NCI-H146 treated with DMSO at 0.1 percent for 48 hours (cell line): ENCODE data around the gene FHIT.
"Not testable (repeated sequence)": the region's sequence is repeated elsewhere in the genome, so short reads cannot be mapped to it uniquely, and the experiment has no call there.

Experiments used
- DNase-seq: peaks from one replicate; lab custom pipeline; 2025; ENCODE audit not compliant: unreplicated experiment; lab: John Stamatoyannopoulos, UW

Gene FHIT

DNA sequence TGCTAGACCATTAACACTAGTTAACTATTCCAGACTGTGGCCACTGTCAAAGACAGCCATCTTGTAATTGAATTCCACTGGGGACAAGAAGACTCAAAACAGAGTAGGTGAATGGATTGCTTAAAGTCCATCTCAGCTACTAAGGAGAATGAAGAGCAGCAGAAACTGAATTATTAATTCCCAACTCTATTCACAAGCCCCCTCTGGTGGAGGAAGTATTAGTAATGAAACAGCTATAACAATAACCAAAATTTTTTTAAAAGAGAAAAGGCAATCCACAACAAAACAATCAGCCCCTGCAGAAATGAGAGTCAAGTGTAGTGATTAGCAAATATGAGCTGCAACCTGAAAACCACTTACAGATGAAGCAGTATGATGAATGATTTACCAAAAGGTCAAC lies 302.8 kb downstream of the FHIT start:
- DNase-seq, result no peak

DNA sequence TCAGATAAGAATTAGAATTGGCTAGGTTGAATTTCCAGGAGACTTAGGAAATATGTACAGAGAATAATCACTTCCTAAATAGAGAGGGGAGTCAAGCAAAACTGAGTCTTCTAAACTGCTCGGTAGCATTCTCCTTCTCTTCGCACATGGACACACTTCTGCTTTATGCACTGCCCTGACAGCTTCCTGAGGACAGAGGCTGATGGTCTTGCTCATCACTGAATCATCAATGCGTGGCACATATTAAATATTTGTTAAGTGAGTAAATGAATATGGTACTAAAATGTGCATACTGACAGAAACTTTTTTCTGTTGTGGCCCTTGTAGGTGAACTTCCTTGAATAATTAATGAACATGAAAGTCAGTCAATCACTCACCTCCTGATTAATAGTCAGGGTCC lies 315.5 kb downstream of the FHIT start:
- DNase-seq, result no peak

DNA sequence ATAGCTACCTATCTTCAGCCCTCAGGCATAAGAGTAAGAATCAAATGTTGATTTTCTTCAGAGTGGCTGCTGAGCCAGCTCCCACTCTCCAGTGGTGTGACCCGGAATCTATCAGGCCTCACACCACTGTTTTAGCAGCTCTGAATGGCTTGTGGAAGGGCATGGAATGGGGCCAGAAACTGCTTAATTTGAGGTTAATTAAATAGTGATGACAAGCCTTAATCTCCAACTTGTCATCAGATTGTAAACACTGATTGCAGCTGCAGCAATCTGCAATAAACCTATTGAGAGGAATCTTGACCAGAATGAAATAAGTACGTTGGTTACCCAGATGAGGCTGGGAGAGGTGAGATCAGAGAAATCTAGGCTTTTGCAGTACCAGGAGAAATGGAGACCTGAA lies 317.4 kb downstream of the FHIT start:
- peak; percentile 25 for DNase-seq

DNA sequence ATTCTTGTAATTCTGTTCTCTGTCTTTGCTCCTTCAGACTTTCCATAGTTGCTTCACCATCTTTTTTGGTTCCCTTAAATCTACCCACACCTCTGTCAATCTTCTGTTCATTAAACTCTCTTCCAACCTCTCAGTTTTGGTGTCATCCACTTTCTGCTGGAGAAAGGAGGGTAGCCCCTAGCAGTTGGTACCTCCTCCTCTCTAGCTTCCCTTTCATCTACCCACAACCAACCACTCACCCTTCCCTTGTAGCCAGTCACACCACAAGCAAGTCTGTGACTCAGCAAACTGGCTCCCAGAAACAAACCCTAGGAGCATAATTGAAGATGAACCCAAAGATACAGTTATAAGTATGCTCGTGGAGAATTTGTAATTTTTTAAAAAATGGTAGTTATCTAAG lies 318.6 kb downstream of the FHIT start:
- DNase-seq, result no peak

DNA sequence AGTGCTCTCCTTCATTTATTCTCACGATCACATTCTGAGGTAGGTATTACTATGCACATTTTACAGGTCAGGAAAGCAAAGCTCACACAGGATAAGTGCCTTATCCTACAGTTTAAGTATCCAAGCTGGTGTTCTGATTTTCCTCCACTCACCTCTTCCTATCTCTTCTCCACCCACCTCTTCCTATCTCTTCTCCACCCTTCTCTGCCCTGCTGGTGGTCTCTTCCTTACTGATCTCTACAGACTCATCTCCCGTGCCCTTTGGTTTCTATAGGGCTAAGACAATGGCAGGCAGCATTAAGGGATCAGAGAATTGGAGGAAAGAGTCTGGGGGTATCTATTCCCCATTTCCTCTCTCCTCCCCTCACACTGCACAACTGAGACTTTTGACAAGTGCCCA lies 319.1 kb downstream of the FHIT start:
- DNase-seq, result no peak

DNA sequence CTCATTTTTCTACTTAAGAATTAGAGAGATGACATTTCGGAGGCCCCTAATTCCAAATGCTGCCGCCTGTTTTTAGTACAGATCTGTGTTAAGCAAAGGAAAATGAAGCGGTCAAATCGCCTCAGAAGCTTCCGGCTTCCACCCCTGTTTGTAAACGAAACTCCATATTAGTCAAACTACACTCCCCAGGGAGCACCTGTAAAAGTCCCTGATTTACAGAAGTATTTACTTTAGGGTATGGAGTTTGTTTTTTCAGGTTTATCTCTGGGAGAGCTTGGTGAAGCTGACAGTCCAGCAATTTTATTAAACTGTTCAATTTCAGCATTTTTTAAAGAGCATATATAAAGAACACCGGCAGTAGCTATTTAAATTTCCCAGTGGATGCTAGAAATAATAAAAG lies 319.8 kb downstream of the FHIT start:
- peak; percentile 7 for DNase-seq

DNA sequence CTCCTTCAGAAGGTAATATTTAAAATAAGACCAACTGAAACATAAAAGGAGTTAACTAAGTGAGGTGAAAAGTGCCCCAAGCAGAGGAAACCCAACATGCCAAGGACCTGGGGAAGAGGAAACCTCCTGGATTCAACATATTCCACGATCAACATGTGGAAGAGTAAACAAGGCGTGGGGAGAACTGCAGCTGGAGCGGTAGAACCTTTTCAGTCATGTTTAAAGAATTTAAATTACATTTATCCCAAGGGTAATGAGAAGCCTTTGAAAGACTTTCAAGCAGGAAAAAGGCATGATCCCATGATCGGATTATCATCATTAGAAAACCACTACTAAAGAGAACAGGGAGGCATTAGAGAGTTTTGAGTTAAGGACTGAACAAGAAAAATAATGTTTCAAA lies 330.7 kb downstream of the FHIT start:
- DNase-seq, result no peak

DNA sequence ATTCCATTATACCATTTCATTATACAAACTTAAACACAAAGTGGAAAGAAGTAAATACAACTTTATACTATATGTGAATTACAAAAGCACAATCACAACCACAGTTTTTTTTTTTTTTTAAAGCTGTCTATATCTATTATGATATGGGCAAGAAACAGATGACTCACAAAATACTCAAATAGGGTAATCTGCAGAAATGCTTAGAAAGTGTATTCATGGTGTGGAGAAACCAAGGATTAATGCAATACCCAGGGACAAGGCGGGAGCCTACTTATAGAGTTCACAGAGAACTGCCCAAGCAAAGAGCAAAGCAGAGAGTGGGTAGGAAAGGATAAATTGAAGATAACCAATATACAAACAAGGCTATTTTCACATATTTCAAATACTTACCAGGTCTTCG lies 332.0 kb downstream of the FHIT start:
- DNase-seq, result no peak

DNA sequence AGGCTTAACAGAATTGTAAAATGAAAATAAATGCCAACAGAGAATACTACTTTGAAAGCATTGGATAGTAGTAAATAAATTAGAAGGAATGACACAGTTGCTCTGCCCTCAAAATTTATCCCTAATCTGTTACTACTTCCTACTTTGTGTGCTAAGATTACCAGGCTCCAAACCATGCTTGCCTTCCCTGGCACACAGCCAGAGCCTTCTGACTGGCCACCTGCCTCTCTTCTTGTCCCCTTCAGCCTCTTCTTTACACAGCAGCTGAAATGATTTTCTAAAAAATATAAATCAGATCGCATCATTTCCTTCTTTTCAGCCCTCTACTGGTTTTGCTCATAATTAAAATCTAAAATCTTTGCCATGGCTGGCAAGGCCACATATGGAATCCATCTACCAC lies 334.1 kb downstream of the FHIT start:
- no peak for DNase-seq

DNA sequence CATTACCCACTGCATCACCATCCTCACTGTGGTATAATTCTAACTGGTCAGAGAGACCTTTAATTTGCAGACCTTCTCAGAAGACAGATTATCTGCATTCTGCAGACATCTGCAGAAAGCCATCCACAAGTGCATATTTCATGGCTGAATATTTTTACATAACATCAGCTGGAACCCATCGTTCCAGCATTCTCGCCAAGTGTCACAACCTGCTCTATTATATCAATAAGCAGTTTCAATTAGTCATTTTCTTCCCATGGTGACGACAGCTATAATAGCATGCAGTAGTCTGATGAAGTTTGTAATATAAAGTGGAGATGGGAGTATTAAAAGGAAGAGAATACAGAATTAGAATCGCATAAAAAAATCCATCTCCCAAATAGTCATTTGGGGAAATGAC lies 334.7 kb downstream of the FHIT start:
- no peak for DNase-seq

DNA sequence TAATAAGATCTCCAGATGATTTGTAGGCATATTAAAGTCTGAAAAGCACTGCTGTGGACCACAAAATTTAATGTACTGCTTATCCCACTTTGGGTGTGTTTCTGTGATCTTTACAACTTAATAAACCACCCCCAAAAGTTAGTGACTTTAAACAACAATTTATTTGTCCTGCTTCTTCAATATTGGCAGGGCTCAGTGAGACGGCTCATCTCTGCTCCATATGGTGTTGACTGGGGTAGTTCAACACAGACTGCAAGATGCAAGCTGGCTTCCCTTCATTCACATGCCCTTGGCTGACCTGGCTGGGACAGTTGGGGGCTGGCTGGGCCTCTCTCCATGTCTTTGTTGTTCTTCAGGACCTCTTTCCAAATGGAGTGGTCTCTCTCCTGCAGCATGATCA lies 337.8 kb downstream of the FHIT start:
- DNase-seq, result no peak

DNA sequence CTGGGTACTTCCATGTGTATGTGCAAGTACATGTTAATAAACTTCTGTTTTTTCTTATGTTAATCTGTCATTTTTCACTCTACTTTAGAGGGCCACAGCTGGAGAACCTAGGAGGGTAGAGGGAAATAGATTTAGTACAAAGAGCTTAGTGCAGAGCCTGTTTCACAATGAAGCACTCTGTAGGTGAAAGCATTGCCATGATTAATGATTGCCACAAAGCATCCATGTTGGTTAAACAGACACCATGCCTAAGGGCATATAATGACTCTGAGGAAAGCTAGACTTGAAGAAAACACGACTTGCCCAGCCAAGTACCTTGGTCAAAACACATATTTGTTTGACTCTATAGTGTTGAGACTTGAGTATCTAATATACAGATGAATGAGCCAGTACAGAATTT lies 338.4 kb downstream of the FHIT start:
- DNase-seq, result no peak

DNA sequence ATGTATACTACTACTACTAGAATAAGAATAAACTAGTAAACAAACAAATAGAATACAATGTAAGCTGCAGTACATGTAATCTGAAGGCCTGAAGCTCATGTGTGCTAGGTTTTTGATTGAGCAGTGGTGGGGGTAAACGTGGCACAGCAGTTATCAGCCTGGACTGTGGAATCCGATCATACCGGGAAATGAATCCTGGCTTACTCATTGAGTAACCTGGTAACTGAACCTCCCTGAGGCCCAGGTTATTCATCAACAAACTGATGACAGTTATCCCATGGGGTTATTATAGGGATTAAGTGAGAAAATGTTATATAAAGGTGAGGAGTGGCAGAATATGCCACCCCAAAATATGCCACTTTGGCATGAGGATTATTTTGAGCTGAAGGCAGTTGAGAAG lies 339.1 kb downstream of the FHIT start:
- no peak for DNase-seq

DNA sequence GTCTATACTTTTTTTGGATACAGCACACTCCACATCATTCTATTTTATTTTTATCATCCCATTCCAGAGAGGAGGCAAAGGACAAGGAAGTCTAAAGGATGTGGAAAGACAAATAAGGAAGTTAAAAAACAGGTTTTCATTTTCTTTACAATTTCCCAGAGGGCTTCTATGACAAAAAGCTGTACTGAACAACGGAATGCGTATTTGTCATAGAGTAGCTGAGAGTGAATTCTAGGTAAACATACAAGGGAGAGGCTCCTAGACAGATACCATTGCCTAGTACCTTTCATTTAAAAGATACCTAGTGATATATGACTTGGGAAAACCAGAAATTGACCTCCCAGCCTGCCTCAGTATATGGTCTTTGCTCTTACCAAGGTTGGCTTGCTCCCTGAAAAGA lies 341.7 kb downstream of the FHIT start:
- DNase-seq, result no peak

DNA sequence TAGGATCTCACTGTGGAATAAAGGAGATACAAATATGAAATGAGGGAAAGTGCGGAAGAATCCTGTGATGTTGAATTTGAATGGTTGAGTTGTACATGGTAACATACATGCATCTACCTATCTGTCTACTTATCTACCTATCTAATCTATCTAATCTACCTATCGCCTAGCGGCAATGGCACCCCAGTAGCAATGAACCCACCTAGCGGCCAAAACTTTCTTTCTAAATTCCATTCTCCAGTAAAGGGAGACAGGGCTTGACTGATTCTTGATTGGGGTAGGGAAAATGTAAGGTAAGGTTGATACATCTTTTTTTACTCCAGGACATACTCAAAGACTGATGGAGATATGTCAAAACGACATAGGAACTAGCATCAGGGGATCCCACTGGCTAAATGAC lies 345.0 kb downstream of the FHIT start:
- DNase-seq, result no peak

DNA sequence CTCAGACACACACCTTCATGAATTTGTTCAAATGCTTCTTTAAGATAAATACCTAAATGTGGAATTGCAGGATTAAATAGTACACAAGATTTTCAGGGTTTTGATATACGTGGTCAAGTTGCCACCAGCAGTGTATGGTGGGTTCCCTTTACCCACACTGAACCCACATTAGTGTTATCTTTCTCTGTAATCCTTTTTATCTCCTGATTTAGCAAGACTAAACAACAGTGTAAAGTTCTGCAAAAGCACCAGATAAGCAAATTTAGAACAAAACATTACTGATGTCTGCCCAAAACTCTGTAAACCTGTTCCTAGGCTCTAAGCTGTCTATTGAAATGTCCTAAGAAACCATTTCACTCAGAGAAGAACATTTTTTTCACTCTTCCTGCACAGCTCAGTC lies 352.9 kb downstream of the FHIT start:
- DNase-seq, result no peak

DNA sequence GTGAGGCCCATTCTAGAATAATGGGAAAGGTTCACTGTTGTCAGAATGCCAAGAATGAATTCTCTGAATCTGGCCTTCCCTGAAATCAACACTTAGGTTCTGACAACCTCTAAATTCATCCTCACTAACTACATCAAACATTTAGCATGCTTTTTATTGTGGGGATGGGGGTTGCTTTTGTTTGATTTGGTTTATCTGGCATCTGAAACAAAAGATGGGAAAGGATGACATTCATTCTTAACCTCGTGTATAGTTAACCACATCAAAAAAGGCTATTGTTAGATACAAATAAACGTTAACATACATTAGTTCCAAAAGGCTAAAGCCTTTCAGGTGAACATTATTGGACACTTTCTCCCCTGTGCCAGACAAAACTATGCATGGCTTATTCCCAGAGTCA lies 357.3 kb downstream of the FHIT start:
- no peak for DNase-seq

DNA sequence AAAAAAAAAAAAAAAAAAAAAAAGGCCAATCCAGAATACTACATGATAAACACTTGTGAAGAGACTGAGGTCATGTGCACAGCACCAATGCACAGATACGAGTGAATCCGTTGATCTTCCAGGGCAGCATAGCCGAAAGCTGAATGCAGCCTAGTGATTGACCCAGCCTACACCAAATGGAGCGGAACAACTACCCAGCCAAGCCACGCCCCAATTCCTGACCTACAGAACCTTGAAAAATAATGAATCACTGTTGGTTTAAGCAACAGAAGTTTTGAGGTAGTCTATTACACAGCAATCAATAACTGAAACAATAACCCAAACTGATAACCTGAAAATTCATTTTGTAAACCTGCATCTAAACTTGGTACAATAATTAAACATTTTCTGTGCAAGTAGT lies 361.0 kb downstream of the FHIT start:
- DNase-seq, result no peak

DNA sequence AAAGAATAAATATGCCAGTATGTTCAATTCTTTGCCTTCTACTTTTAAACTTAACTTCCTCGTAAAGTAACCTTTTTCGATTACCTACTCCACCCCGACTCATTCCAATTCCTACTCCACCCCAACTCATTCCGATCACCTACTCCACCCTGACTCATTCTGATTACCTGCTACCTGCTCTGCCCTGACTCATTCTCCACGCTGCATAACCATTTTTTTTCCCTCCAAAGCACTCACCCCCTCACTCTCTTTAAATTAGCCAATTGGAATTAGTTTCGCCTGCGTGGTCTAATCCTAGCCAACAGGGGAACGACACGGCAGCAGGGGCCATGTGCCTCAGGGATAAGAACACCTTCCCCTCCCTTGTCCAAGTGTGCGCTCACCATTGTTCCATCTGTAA lies 362.3 kb downstream of the FHIT start:
- DNase-seq, result not testable (repeated sequence)

DNA sequence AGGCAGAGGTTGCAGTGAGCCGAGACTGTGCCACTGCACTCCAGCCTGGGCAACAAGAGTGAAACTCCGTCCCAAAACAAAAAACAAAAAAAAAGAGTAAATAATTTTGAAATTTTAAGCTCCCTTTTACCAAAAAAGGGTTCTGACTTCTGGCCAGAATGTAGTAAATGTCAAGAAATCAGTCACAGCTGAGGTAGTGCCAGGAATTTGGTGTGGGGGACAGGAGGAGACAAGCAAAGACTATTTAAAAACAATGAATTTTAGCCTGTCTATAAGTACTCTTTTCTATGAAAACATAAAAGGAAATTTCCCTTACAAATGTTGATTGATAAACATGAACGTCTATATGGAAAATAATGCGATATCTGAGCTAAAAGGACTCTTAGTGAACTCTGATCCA lies 363.7 kb downstream of the FHIT start:
- no peak for DNase-seq

DNA sequence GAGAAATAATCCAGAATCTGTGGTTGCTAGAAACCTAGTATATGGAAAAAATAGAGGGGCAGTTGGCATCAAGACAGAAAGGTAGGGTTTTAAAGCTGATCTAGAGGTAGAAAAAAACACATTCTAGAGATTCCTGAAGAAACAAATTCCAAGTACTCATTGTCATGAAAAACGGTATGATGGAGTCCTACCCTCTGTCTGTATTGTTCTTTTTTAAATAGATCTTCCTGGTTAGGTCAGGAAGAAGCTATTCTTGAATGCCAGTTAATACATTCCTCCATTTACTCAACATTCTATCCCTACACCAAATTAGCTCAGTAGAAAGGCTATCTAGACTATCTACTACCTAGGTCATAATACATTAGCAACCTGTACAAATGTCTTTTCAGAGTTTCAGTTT lies 364.7 kb downstream of the FHIT start:
- no peak for DNase-seq

DNA sequence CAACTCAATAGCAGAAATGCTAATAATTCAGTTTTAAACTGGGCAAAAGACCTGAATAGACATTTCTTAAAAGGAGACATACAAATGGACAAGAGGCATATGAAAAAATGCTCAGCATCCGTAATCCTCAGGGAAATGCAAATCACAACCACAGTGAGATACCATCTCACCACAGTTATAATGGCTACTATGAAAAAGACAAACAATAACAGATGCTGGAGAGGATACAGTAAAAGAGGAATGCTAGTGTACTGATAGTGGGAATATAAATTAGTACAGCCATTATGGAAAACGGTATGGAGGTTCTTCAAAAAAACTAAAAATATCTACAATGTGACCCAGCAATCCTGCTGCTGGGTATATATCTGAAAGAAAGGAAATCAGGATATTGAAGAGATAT lies 367.2 kb downstream of the FHIT start:
- DNase-seq, result no peak

DNA sequence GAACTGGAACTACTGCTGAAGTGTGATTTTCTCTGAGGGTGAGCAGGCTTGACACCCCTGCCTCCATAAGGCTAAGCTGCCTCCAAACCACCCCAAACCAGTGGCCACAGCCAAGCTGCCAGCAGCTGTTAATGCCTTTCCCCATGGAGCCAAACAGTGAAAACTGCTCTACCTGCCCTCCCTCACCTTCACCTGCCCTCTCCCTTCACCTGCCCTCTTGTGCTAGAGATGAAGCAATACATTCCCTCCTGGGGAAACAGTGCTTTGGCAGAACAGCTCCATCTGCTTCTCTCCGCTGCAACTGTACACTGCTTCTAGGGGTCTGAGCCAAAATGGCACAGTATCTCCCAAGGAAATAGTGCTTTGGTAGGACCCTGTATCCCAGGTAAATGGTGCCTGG lies 374.1 kb downstream of the FHIT start:
- DNase-seq, result peak; percentile 21

DNA sequence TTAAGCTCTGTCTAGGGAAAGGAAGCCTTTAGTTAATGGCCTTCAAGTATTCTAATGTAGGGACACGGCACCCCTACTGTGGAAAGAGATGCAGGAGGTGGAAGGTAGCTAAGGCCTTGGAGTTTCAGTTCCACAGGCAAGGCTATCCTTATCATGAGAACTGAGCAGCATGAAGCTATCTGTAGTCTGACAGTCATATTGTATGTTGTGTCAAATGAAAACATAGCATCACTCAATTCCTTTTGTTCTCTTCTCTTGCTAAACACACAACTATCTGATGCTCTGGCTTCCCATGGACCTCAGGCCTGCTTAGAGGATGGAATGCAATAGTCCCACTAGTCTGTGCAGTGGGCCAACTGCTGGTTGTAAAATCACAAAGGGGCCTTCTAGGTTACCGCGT lies 380.9 kb downstream of the FHIT start:
- no peak for DNase-seq
